EL (cell line): Measurements from ENCODE around the gene SENP1.
A peak's percentile ranks its signal among the peaks of the same experiment; 100 is the strongest.

Experiments used
- DNase-seq: peaks from one replicate; pipeline ENCODE4 v3.0.0-alpha.2; 2016

Gene SENP1

GRCh38 chr12:48110691-48111311, 4.9 kb upstream of the SENP1 start:
- DNase-seq: peak; percentile 8

- DNase-seq: no peak
Observed at GRCh38 chr12:48109424-48109823, 3.5 kb upstream of the SENP1 start.

GRCh38 chr12:48106681-48107613, 1.1 kb upstream of the SENP1 start:
- DNase-seq: no peak

GRCh38 chr12:48105321-48105866, 485 bp downstream of the SENP1 start:
- DNase-seq: no peak

GRCh38 chr12:48104531-48104930, 1.3 kb downstream of the SENP1 start:
- DNase-seq: no peak

- DNase-seq: no peak
Observed at GRCh38 chr12:48092611-48093010, 13.3 kb downstream of the SENP1 start.

GRCh38 chr12:48086327-48086726, 19.6 kb downstream of the SENP1 start:
- DNase-seq: no peak

- no peak for DNase-seq
Observed at GRCh38 chr12:48084841-48085460, 20.9 kb downstream of the SENP1 start.

- DNase-seq: no peak
Observed at GRCh38 chr12:48084066-48084465, 21.8 kb downstream of the SENP1 start.

- DNase-seq: no peak
Observed at GRCh38 chr12:48080821-48081220, 25.1 kb downstream of the SENP1 start.

- DNase-seq: no peak
Observed at GRCh38 chr12:48080285-48080684, 25.6 kb downstream of the SENP1 start.

- peak; percentile 71 for DNase-seq
Observed at GRCh38 chr12:48078901-48079300, 27.0 kb downstream of the SENP1 start.

- DNase-seq: no peak
Observed at GRCh38 chr12:48077111-48077510, 28.8 kb downstream of the SENP1 start.

- DNase-seq: no peak
Observed at GRCh38 chr12:48075832-48076231, 30.0 kb downstream of the SENP1 start.

- DNase-seq: no peak
Observed at GRCh38 chr12:48074266-48074665, 31.6 kb downstream of the SENP1 start.

GRCh38 chr12:48072266-48072665, 33.6 kb downstream of the SENP1 start:
- DNase-seq: no peak

GRCh38 chr12:48071808-48072207, 34.1 kb downstream of the SENP1 start:
- no peak for DNase-seq

- no peak for DNase-seq
Observed at GRCh38 chr12:48070731-48071130, 35.1 kb downstream of the SENP1 start.

GRCh38 chr12:48070033-48070432, 35.8 kb downstream of the SENP1 start:
- DNase-seq: no peak

- DNase-seq: no peak
Observed at GRCh38 chr12:48069241-48069640, 36.6 kb downstream of the SENP1 start.

- no peak for DNase-seq
Observed at GRCh38 chr12:48068457-48068856, 37.4 kb downstream of the SENP1 start.

- DNase-seq: no peak
Observed at GRCh38 chr12:48067250-48067938, 38.5 kb downstream of the SENP1 start.

- DNase-seq: no peak
Observed at GRCh38 chr12:48065041-48065440, 40.8 kb downstream of the SENP1 start.
